Fibroblast of skin of back (primary cell): ENCODE measurements around the gene CEP350. TPM values are rescaled to one million over a fixed set of nuclear protein-coding genes. Genes with fewer than 3 reads are reported as not detected.

Source experiments
- DNase-seq: peaks from one replicate; pipeline ENCODE4 v3.0.0-alpha.2; 2013
- polyA plus RNA-seq, 2 experiments: library from polyadenylated mRNA; unstranded; fragments of 120-200 nt; gene quantifications; one replicate each; pipeline ENCODE4 v1.2.1, GENCODE V29; 2013; ENCODE audit not compliant: insufficient read length in 2 of 2

Gene CEP350
- polyA plus RNA-seq (2013, experiment 1 of 2; ENCODE audit: insufficient read length), result 13.6 TPM
- 12.4 TPM for polyA plus RNA-seq (2013, experiment 2 of 2; ENCODE audit: insufficient read length)

- peak; percentile 99 for DNase-seq
Measured at GRCh38 chr1:179954493-179955286, at the start of gene CEP350. TSS of gene CEP350 (plus strand) at chr1:179954810. CDS start at chr1:179986182, 31,372 bp downstream.

- no peak for DNase-seq
Measured at GRCh38 chr1:179910934-179911333, 43.7 kb upstream of the CEP350 start.

- DNase-seq, result no peak
Measured at GRCh38 chr1:179911812-179912211, 42.8 kb upstream of the CEP350 start.

- DNase-seq, result no peak
Measured at GRCh38 chr1:179917601-179918429, 36.8 kb upstream of the CEP350 start.

GRCh38 chr1:179921472-179921871 is 33.1 kb upstream of the CEP350 start:
- no peak for DNase-seq

- DNase-seq, result no peak
Measured at GRCh38 chr1:179921981-179922872, 32.4 kb upstream of the CEP350 start.

GRCh38 chr1:179923029-179923428 is 31.6 kb upstream of the CEP350 start:
- no peak for DNase-seq

- DNase-seq, result no peak
Measured at GRCh38 chr1:179924268-179924667, 30.3 kb upstream of the CEP350 start.

- DNase-seq, result no peak
Measured at GRCh38 chr1:179925302-179925701, 29.3 kb upstream of the CEP350 start.

GRCh38 chr1:179925922-179926849 is 28.4 kb upstream of the CEP350 start:
- DNase-seq, result peak; percentile 38

- no peak for DNase-seq
Measured at GRCh38 chr1:179926850-179927205, 27.8 kb upstream of the CEP350 start.

- no peak for DNase-seq
Measured at GRCh38 chr1:179929955-179930798, 24.4 kb upstream of the CEP350 start.

GRCh38 chr1:179930867-179931266 is 23.7 kb upstream of the CEP350 start:
- DNase-seq, result no peak

GRCh38 chr1:179933219-179933618 is 21.4 kb upstream of the CEP350 start:
- no peak for DNase-seq

GRCh38 chr1:179935909-179936496 is 18.6 kb upstream of the CEP350 start:
- no peak for DNase-seq

- DNase-seq, result no peak
Measured at GRCh38 chr1:179937668-179938254, 16.8 kb upstream of the CEP350 start.

- no peak for DNase-seq
Measured at GRCh38 chr1:179938752-179939151, 15.9 kb upstream of the CEP350 start.

GRCh38 chr1:179939941-179940340 is 14.7 kb upstream of the CEP350 start:
- DNase-seq, result no peak

GRCh38 chr1:179941454-179941853 is 13.2 kb upstream of the CEP350 start:
- DNase-seq, result no peak

- no peak for DNase-seq
Measured at GRCh38 chr1:179950651-179951050, 4.0 kb upstream of the CEP350 start.
